Left lung (tissue), 10 donors: ENCODE data around the gene ADAMTS2. TPM values are rescaled to one million over a fixed set of nuclear protein-coding genes. Genes with fewer than 3 reads are reported as not detected.

Experiments used
- ATAC-seq: fragments of 200-7000 bp; cut with Tn5 transposase; one replicate; pipeline ENCODE4 v1.9.1; 2020; ENCODE audit warnings: moderate library complexity
- DNase-seq, 4 donors: peaks; one replicate each; pipeline ENCODE4 v3.0.0-alpha.2; 2013 to 2020
- H3K27ac ChIP-seq, 2 donors: fragments of 200-600 bp; sonication (generic) in 1 of 2; one replicate each; pipeline versions ENCODE4 v1.5.0 to v1.8.0; 2020 to 2021
- H3K27me3 ChIP-seq, 2 donors: fragments of 200-600 bp; sonication (generic) in 1 of 2; one replicate each; pipeline versions ENCODE4 v1.5.0 to v1.8.0; 2020 to 2021
- H3K36me3 ChIP-seq, 2 donors: fragments of 200-600 bp; sonication (generic) in 1 of 2; one replicate each; pipeline versions ENCODE4 v1.5.0 to v1.8.0; 2020 to 2021
- H3K4me1 ChIP-seq, 2 donors: fragments of 200-600 bp; one replicate each; pipeline ENCODE4 v1.8.0; 2021
- H3K4me3 ChIP-seq, 2 donors: fragments of 200-600 bp; sonication (generic) in 1 of 2; one replicate each; pipeline versions ENCODE4 v1.5.0 to v1.8.0; 2020 to 2021; ENCODE audit warnings: mild to moderate bottlenecking in 1 of 2
- H3K9me3 ChIP-seq, 2 donors: fragments of 200-600 bp; sonication (generic) in 1 of 2; one replicate each; pipeline versions ENCODE4 v1.5.0 to v1.8.0; 2020 to 2021
- CTCF ChIP-seq, 2 donors: fragments of 200-600 bp; sonication (generic) in 1 of 2; IDR thresholded peaks; one replicate each; pipeline versions ENCODE4 v1.5.0 to v1.8.0; 2021; ENCODE audit warnings: antibody characterized with exemption in 2 of 2
- intact Hi-C, 2 donors: fragments of 100-400 bp; cut with DNase I; formaldehyde crosslinking; loops; one replicate each; pipeline versions ENCODE4 v1.11.2 to v1.14.2; 2022
- polyA plus RNA-seq, 6 donors: library from polyadenylated mRNA; unstranded; fragments of 120-200 nt; gene quantifications; one replicate each; pipeline ENCODE4 v1.2.1, GENCODE V29; 2013; ENCODE audit not compliant: insufficient read length in 6 of 6
- total RNA-seq, 2 donors: library from RNA; stranded (reverse); fragmentation: NEBNext Ultra II Directional; extraction: Animal tissue kit (Norgen Biotek cat#: 25700); gene quantifications; one replicate each; pipeline ENCODE4 v1.2.1, GENCODE V29; 2021
- donor health status: DM: no; HTN: yes; CAD: no.
- donor health status: DM: no; HTN: no; CAD: no.

The ADAMTS2 gene
- total and polyA plus RNA-seq, 8 donors: 27.5 to 68.2 (median 36.0) TPM

- Histone ChIP-seq H3K27ac (no peak overlapping the region), H3K4me3 (no peak overlapping the region), H3K36me3 (no peaks in the 10 kb centered on the region), H3K9me3 (no peaks in the 10 kb centered on the region), H3K27me3 (peaks cover 0 to 46% of the 10 kb centered on the region in 2 donors), H3K4me1 (no peaks in the 10 kb centered on the region)
- peak in 1 of 4 donors; percentile 30 for DNase-seq
- TF ChIP-seq CTCF (IDR thresholded peaks at IDR 0.05): no peak
- intact Hi-C loops: loop anchor here in 1 of 2 donors (10.0 kb wide), 1 partner anchor 167 kb away; no protein-coding TSS in a partner anchor
- no peak for ATAC-seq
These were observed 13.5 kb downstream of the ADAMTS2 start for GRCh38 chr5:179331591-179332375.

GRCh38 chr5:179330186-179330900, 14.9 kb downstream of the ADAMTS2 start:
- Histone ChIP-seq H3K9me3 (no peaks in the 10 kb centered on the region), H3K27ac (no peak overlapping the region), H3K4me3 (no peak overlapping the region), H3K4me1 (no peaks in the 10 kb centered on the region), H3K27me3 (peaks cover 0 to 51% of the 10 kb centered on the region in 2 donors), H3K36me3 (no peaks in the 10 kb centered on the region)
- intact Hi-C loops: loop anchor here in 1 of 2 donors (10.0 kb wide), 1 partner anchor 166 kb away; no protein-coding TSS in a partner anchor
- TF ChIP-seq CTCF (IDR thresholded peaks at IDR 0.05): no peak
- peak in 1 of 4 donors; percentile 62 for DNase-seq
- ATAC-seq: no peak

GRCh38 chr5:179328291-179328690, 17.0 kb downstream of the ADAMTS2 start:
- H3K9me3 ChIP-seq: no peaks in the 10 kb centered on the region
- intact Hi-C loops: no loop called here
- DNase-seq (peak in 2 of 4 donors; percentile 28 to 49), ATAC-seq (no peak)
- no peak for TF ChIP-seq CTCF (IDR thresholded peaks at IDR 0.05)
- no peak overlapping the region for H3K27ac ChIP-seq
- no peaks in the 10 kb centered on the region for H3K36me3 ChIP-seq
- H3K4me3 ChIP-seq: no peak overlapping the region
- H3K4me1 ChIP-seq: no peaks in the 10 kb centered on the region
- peaks cover 0 to 39% of the 10 kb centered on the region in 2 donors for H3K27me3 ChIP-seq

GRCh38 chr5:179327021-179327735, 18.1 kb downstream of the ADAMTS2 start:
- H3K27me3 ChIP-seq: peaks cover 0 to 39% of the 10 kb centered on the region in 2 donors
- no peak overlapping the region for H3K4me3 ChIP-seq
- ATAC-seq (no peak), DNase-seq (peak in 2 of 4 donors; percentile 14 to 19)
- intact Hi-C loops: no loop called here
- H3K27ac ChIP-seq: no peak overlapping the region
- H3K4me1 ChIP-seq: no peaks in the 10 kb centered on the region
- no peaks in the 10 kb centered on the region for H3K36me3 ChIP-seq
- H3K9me3 ChIP-seq: no peaks in the 10 kb centered on the region
- TF ChIP-seq CTCF (IDR thresholded peaks at IDR 0.05): no peak
